GM10248 (cell line): ENCODE measurements around the gene GNB1L.

ENCODE experiments used
- CTCF ChIA-PET: fragments of 300-600 bp; sonication (Branson Sonifier 250); formaldehyde crosslinking; extraction: SDS; loops from one replicate; lab custom pipeline; 2021; ENCODE audit warnings: antibody characterized with exemption; lab: Yijun Ruan, JAX
- POLR2A ChIA-PET: fragments of 350-650 bp; sonication (Branson Sonifier 250); formaldehyde crosslinking; extraction: SDS; loops from one replicate; lab custom pipeline; 2020; ENCODE audit warnings: antibody characterized with exemption; lab: Yijun Ruan, JAX
- DNase-seq: peaks from one replicate; pipeline ENCODE4 v3.0.0; 2012; ENCODE audit errors: extremely low spot score
- TF ChIP-seq, protein P1 (sequence below): IDR thresholded peaks from 2 replicates; pipeline ENCODE4 v1.5.1; 2012; ENCODE audit warnings: mild to moderate bottlenecking, low read depth; ENCODE audit errors: extremely low read depth, missing control alignments, control extremely low read depth

Gene GNB1L

GRCh38 chr22:19820880-19821522 is 33.7 kb downstream of the GNB1L start:
- ChIA-PET CTCF (interaction anchor here (1.0 to 2.0 kb wide), 2 partner anchors 31 to 92 kb away, joined by 4 to 5 read pairs; no protein-coding TSS in a partner anchor), POLR2A (no interaction called here)
- no peak for DNase-seq
- TF ChIP-seq, protein P1, sequence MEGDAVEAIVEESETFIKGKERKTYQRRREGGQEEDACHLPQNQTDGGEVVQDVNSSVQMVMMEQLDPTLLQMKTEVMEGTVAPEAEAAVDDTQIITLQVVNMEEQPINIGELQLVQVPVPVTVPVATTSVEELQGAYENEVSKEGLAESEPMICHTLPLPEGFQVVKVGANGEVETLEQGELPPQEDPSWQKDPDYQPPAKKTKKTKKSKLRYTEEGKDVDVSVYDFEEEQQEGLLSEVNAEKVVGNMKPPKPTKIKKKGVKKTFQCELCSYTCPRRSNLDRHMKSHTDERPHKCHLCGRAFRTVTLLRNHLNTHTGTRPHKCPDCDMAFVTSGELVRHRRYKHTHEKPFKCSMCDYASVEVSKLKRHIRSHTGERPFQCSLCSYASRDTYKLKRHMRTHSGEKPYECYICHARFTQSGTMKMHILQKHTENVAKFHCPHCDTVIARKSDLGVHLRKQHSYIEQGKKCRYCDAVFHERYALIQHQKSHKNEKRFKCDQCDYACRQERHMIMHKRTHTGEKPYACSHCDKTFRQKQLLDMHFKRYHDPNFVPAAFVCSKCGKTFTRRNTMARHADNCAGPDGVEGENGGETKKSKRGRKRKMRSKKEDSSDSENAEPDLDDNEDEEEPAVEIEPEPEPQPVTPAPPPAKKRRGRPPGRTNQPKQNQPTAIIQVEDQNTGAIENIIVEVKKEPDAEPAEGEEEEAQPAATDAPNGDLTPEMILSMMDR: no peak

- TF ChIP-seq, protein P1: no peak
- POLR2A ChIA-PET: no interaction called here
- CTCF ChIA-PET: interaction anchor here (1.0 to 2.0 kb wide), 2 partner anchors 31 to 93 kb away, joined by 4 to 5 read pairs; no protein-coding TSS in a partner anchor
- DNase-seq: no peak
Measured at GRCh38 chr22:19819911-19820879, 34.5 kb downstream of the GNB1L start.

DNA sequence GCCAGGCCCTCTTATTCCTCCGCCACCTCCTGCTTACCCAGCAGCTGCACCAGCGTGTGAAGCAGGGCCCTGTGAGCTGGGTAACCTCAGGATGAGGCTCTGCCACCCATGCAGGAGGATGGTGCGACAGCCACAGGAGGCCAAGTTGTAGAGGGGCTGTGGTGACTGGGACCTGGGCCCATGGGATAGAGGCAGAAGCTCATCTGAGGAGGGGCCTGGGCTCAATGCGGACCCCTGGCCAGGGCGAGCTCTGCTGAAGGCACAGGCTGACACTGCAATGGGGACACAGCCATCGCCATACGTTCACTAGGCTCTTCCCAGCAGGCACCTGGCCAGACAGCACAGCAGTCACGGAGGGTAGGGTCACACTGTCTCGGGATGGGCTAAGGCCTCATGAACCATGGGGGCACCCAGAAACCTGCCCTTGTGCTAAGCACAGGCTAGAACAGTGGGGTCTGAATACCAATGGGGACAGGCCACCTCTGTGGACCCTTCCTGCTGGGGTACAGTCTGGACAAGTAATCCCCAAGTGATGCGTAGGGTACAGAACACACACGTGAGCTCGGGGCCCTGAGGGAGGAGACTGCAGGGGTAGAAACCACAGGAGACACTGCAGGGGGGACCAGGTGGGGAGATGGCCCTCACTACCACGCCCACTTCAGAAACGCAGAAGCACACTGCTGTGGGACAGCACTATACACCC is 35.3 kb downstream of the GNB1L start:
- ChIA-PET CTCF (interaction anchor here (2.0 kb wide), 1 partner anchor 94 kb away, joined by 5 read pairs; no protein-coding TSS in a partner anchor), POLR2A (no interaction called here)
- no peak for DNase-seq
- TF ChIP-seq, protein P1: no peak

DNA sequence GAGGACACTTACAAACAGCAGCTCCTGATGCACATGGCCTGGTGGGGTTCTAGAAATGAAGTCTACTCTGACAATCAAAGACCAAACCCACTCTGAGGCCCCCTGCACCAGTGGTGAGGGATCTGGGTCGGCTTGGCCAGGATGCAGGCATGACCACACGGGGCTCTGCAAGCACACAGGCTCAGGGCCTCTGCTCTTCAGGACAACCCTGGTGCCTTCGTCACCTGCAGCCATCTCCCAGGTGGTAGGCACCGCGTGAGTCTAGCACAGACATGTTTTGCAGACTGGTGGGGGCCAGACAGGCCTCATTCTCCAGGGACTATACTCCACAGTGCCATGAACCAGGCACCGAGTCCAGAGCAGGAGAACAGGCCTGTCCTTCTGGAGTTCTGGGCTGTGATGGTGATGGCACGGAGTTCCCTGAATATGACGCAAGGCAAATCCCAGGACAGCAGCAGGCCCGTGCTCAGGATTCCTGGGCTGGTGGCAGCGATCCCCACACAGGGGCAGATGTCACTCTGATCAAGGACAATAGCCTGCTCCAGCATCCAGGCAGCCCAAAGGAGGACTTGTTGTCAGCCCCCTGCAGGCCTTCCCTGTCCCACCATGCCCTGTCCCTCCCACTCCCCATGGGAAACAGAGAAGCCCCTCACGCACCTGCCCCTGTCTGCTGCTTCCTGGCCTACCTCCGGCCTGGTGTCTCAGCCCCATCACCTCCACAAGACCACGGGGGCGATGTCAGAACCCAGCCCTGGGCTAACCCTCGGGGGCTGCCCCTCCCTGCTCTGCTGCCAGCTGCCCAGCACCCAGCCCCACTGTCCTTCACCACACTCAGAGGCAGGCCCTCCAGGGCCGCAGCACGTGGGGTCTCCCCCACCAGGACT is 36.1 kb downstream of the GNB1L start:
- ChIA-PET POLR2A (no interaction called here), CTCF (no interaction called here)
- TF ChIP-seq, protein P1: no peak
- DNase-seq: no peak

- DNase-seq: no peak
- TF ChIP-seq, protein P1: no peak
- POLR2A ChIA-PET: no interaction called here
- CTCF ChIA-PET: no interaction called here
Measured at GRCh38 chr22:19816372-19817119, 38.1 kb downstream of the GNB1L start.
